Ectodermal cell (in vitro differentiated cells): ENCODE results near the gene PATZ1.
A peak's percentile ranks its signal among the peaks of the same experiment; 100 is the strongest.
"Not testable (repeated sequence)": the region's sequence is repeated elsewhere in the genome, so short reads cannot be mapped to it uniquely, and the experiment has no call there.

Experiments used
- H3K27ac ChIP-seq: 2 replicates; pipeline ENCODE4 v1.7.0; 2013; ENCODE audit warnings: mild to moderate bottlenecking, low read depth, low read length; ENCODE audit not compliant: insufficient read depth, poor library complexity, severe bottlenecking
- H3K27me3 ChIP-seq: 2 replicates; pipeline ENCODE4 v1.7.0; 2013; ENCODE audit warnings: mild to moderate bottlenecking, low read length; ENCODE audit not compliant: insufficient read depth, control insufficient read depth, poor library complexity, severe bottlenecking
- H3K36me3 ChIP-seq: one replicate; pipeline ENCODE4 v1.7.0; 2013; ENCODE audit warnings: low read length; ENCODE audit not compliant: control insufficient read depth, insufficient read depth
- H3K4me1 ChIP-seq: one replicate; pipeline ENCODE4 v1.7.0; 2013; ENCODE audit warnings: low read length; ENCODE audit not compliant: control insufficient read depth, insufficient read depth
- H3K4me3 ChIP-seq: 2 replicates; pipeline ENCODE4 v1.7.0; 2013; ENCODE audit warnings: low read depth, low read length, control low read depth; ENCODE audit not compliant: insufficient read depth
- H3K9me3 ChIP-seq: 2 replicates; pipeline ENCODE4 v1.7.0; 2013; ENCODE audit warnings: mild to moderate bottlenecking, low read length, moderate library complexity; ENCODE audit not compliant: control insufficient read depth
- WGBS, 2 experiments: methylation state at CpG; one replicate each; pipeline ENCODE4 v1.1.7; 2013; ENCODE audit warnings: missing lambda C conversion rate in 2 of 2; 5-methylcytosine and 5-hydroxymethylcytosine counted together

Gene PATZ1

DNA sequence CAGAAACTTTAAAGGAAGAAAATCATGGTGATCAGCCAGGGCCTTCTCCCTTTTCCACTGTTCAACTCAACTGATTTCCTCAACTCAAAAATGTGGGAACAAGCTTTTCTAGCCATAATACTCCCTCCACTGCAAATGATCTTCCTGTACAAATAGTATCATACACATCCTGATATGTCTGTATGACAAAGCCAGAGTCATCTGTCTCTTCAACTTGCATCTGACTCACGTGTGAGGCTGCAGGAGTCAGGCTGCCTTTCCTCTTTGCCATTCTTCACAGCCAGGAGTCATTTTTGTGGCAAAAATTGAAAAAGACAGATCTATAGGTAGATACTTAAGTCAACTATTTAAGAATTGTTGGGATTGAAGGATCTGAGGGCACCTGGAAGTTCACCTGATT lies 13.3 kb downstream of the PATZ1 start:
- H3K27me3 ChIP-seq, result no peaks in the 10 kb centered on the region
- H3K36me3 ChIP-seq, result peaks cover 63% of the 10 kb centered on the region
- no peak overlapping the region for H3K27ac ChIP-seq
- 92 to 97% methylated on average over 1 of the region's 1 CpG for WGBS, 2 experiments
- no peaks in the 10 kb centered on the region for H3K4me1 ChIP-seq
- H3K4me3 ChIP-seq, result no peak overlapping the region
- no peaks in the 10 kb centered on the region for H3K9me3 ChIP-seq

DNA sequence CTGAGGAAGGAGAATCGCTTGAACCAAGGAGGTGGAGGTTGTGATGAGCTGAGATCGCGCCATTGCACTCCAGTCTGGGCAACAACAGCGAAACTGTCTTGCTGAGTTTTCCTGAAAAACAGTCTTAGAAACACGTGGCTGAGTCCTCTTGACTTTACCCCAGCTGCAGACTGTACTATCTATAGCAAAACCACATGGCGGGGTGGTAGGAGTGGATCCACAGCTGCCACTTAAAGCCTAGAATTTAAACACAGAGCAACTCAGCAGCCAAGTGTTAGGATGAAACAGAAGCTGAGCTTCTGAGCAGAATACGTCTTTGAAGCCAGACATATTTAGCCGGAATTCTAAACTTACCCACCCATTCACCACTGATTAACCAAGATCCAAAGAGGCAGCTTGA lies 14.1 kb downstream of the PATZ1 start:
- Histone ChIP-seq H3K27me3 (no peaks in the 10 kb centered on the region), H3K4me3 (no peak overlapping the region), H3K27ac (no peak overlapping the region), H3K9me3 (no peaks in the 10 kb centered on the region), H3K36me3 (peaks cover 65% of the 10 kb centered on the region), H3K4me1 (no peaks in the 10 kb centered on the region)
- WGBS, 2 experiments, result 95% methylated on average over 8 of the region's 8 CpGs

DNA sequence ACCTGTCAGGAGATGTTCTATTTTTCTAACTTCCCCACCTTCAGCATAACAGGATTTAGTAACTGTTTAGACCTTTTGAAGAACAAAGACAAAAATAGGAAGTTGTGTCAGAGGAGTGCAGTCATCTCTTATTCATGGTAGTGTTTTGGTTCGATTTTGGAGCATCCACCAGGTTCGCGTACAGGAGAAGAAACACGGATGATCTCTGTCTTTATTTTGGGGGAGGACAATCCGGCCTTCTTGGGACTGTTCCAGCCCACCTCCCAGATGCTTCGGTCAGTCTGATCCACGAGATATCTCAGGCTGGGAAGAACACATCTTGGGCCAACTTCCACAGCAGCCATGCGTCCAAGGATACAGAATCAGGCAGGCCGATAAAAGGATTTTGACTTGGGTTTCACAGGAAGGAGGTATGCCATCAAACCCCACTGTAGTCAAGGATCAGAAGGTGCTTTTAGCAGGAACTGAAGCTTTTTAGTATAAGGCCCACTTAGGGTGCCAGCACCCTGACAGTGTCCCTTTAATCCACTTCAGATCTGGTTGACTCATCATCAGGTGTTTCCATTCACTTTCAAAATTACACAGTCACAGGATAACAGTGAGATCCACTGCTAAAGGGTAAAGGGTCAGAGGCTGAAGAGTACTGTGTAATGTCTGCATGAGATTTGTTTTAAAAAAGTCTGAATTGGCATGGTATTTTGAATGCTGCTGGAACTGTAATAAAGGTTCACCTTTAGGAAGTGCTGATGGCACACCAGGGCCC lies 16.5 kb downstream of the PATZ1 start:
- no peaks in the 10 kb centered on the region for H3K27me3 ChIP-seq
- no peaks in the 10 kb centered on the region for H3K4me1 ChIP-seq
- H3K4me3 ChIP-seq, result no peak overlapping the region
- 85 to 86% methylated on average over 9 of the region's 9 CpGs for WGBS, 2 experiments
- no peaks in the 10 kb centered on the region for H3K9me3 ChIP-seq
- H3K27ac ChIP-seq, result no peak overlapping the region
- peaks cover 66% of the 10 kb centered on the region for H3K36me3 ChIP-seq

DNA sequence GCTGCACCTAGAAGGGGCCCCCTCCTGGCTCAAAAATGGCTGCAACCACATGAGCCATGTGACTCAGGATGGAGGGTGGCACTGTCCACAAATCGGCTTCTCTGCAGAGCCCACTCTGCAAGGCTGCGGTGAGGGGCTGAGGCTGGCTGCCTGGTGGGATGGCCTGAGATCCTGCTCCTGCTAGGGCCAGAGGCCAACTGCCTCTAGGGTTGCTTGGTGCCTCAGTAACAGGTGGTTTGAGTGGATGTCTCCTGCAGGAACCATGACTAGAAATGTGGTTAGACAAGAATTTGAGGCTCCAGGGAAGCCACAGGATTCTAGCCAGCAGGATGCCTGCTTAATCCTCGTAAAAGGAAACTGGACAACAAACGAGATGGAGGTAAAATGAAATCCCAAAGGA lies 17.1 kb downstream of the PATZ1 start:
- peaks cover 60% of the 10 kb centered on the region for H3K36me3 ChIP-seq
- no peak overlapping the region for H3K27ac ChIP-seq
- H3K4me3 ChIP-seq, result no peak overlapping the region
- H3K9me3 ChIP-seq, result no peaks in the 10 kb centered on the region
- H3K27me3 ChIP-seq, result no peaks in the 10 kb centered on the region
- no peaks in the 10 kb centered on the region for H3K4me1 ChIP-seq
- WGBS, 2 experiments, result 80 to 90% methylated on average over 4 of the region's 4 CpGs

DNA sequence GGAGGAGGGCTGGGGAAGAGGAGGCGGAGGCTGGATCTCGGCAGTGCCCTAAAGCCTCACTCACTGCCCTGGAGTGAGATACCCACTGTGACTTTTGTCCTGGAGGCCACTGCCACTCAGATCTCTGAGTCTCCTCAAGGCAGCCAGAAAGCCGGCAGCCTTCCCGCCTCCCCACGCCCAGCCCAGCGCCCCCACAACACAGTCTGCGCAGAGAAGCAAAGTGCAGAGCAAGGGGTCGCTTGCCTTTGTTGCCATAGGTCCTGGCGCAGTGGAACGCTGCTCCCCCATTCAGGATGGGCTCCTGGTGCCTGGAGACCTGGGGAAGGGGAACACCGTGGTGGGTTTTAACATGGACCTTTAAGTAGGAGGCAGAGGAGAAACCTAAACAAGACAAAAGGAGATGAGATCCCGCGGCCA lies 17.6 kb downstream of the PATZ1 start:
- H3K27me3 ChIP-seq, result no peaks in the 10 kb centered on the region
- peaks cover 56% of the 10 kb centered on the region for H3K36me3 ChIP-seq
- 89 to 93% methylated on average over 13 of the region's 13 CpGs for WGBS, 2 experiments
- H3K4me1 ChIP-seq, result no peaks in the 10 kb centered on the region
- no peaks in the 10 kb centered on the region for H3K9me3 ChIP-seq
- H3K4me3 ChIP-seq, result no peak overlapping the region
- H3K27ac ChIP-seq, result peak overlapping the region; percentile 3

DNA sequence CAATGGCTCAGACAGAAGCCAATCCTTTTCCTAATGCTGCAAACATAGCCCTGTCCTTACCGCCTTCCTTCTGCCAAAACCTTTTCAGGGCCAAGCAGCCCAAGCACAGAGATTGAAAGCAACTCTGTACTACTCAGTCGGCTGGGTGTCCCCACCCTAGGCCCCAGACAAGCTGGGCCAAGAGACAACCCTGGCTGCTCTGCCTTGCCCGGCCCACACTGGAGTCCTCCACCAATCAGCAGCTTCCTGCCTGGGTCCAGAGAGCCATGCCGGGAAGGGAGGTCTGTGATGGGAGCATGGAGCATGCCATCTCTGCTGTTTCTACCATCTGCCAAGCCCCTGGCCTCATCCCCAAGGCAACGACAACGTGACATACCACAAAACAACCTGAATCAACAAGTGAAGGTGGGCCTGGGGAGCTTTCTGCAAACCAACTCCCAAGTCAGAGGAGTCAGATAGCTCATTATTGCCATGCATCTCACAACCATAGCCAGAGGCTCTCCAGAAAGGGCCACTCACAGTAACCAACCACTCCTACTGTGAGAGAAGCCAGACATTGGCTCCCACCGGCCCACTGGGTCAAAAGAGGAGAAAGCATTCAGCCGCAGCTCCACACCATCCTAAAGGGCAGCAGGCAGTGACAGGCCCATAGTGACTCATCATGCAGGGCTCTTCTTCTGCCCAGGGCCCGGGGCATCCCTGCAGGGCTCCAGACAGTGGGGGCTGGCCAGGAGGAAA lies 18.2 kb downstream of the PATZ1 start:
- Histone ChIP-seq H3K27ac (peak overlapping the region; percentile 3), H3K36me3 (peaks cover 50% of the 10 kb centered on the region), H3K4me3 (no peak overlapping the region), H3K4me1 (no peaks in the 10 kb centered on the region), H3K9me3 (no peaks in the 10 kb centered on the region), H3K27me3 (no peaks in the 10 kb centered on the region)
- 87 to 89% methylated on average over 9 of the region's 9 CpGs for WGBS, 2 experiments

DNA sequence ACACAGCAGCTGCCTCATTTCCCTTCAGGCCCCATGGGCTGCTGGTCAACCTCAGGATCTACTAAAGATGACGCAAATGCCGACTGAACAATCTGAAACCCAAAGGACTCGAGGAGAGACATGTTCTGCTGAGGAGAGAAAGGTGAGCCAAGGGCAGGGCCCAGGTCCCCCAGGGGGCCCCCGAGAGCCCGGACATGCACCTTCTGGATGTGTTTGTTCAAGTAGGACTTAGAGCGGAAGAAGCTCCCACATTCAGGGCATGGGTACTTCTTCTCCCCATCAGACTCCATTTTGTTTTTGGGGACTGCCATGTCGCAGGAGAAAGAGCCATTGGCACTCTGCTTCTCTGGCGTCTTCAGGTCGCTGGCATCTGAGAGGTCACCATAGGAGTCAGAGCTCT lies 19.3 kb downstream of the PATZ1 start:
- H3K27me3 ChIP-seq, result no peaks in the 10 kb centered on the region
- no peak overlapping the region for H3K4me3 ChIP-seq
- 95 to 97% methylated on average over 9 of the region's 9 CpGs for whole genome bisulfite sequencing, 2 experiments
- no peaks in the 10 kb centered on the region for H3K9me3 ChIP-seq
- H3K27ac ChIP-seq, result no peak overlapping the region
- H3K36me3 ChIP-seq, result peaks cover 40% of the 10 kb centered on the region
- H3K4me1 ChIP-seq, result no peaks in the 10 kb centered on the region

DNA sequence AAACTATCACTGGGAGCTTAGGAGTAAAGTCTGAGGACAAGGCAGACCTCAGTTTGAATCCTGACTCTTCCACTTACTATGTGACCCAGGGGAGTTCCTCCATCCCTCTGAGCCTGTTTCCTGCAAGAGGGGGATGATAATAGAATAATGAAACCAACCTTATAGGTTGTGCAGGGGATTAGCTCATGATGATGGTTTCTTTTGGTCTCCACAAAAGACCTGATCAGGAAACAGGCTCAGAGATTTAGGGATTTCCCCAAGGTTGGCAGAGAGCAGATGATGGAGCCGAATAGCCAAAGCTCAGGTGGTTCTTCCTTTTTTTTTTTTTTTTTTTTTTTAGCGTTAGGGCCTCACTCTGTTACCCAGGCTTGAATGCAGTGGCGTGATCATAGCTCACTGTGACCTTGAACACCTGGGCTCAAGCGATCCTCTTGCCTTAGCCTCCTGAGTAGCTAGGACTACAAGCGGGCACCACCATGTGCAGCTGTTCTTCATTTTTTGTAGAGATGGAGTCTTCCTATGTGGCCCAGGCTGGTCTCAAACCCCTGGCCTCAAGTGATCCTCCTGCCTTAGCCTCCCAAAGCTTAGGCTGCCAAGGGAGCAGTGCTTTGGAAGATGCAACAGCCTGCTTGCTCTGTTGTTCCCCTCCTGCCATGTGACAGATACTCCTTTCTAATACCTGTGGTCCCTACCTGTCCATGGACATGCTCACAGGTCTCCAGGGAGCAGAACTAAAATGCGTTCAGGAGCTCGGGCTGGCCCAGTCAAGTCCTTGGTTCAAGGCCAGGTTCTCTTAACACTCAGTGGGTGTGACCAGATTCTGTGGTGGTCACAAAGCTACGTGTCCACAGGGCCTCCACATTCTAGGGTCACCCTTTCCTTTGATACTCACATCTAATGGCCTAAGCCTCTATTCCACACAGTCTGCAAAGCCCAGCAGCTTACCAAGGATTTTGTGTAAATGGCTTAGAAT lies 22.3 kb downstream of the PATZ1 start:
- H3K4me3 ChIP-seq, result no peak overlapping the region
- 94 to 95% methylated on average over 8 of the region's 8 CpGs for WGBS, 2 experiments
- no peak overlapping the region for H3K27ac ChIP-seq
- H3K27me3 ChIP-seq, result no peaks in the 10 kb centered on the region
- no peaks in the 10 kb centered on the region for H3K9me3 ChIP-seq
- no peaks in the 10 kb centered on the region for H3K4me1 ChIP-seq
- H3K36me3 ChIP-seq, result peaks cover 28% of the 10 kb centered on the region

DNA sequence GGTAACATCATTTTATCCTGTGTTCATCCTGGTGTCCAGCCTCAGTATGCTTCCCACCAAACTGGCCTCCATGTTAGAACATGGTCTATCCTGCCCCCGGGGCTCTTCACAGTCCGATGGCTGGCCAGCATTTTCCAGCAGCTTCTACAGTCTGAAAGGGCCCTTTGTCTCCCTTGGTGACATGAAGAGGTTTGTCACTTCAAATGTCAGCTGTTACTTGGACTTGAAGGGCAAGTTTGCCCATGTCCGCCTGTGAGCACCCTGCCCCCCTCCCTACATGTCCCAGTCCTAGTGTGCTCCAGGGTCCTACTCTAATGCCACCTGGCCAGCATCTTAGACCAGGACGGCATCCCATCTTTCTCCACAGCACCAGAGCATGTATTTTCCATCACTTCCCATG lies 24.7 kb downstream of the PATZ1 start:
- H3K9me3 ChIP-seq, result no peaks in the 10 kb centered on the region
- no peaks in the 10 kb centered on the region for H3K27me3 ChIP-seq
- 92% methylated on average over 4 of the region's 4 CpGs for WGBS, 2 experiments
- no peak overlapping the region for H3K4me3 ChIP-seq
- no peak overlapping the region for H3K27ac ChIP-seq
- H3K4me1 ChIP-seq, result no peaks in the 10 kb centered on the region
- H3K36me3 ChIP-seq, result peaks cover 12% of the 10 kb centered on the region

DNA sequence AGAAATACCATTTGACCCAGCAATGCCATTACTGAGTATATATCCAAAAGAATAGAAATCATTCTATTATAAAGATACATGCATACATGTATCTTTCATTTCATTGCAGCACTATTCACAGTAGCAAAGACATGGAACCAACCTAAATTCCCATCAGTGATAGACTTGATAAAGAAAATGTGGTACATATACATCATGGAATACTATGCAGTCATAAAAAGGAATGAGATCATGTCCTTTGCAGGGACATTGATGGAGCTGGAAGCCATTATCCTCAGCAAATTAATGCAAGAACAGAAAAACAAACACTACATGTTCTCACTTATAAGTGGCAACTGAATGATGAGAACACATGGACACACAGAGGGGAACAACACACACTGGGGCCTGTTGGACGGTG lies 31.9 kb downstream of the PATZ1 start:
- H3K36me3 ChIP-seq, result not testable (repeated sequence)

More for the DNA sequence above, 31.9 kb downstream of the PATZ1 start:
- not testable (repeated sequence) for H3K4me3 ChIP-seq, H3K27ac ChIP-seq, H3K27me3 ChIP-seq, H3K9me3 ChIP-seq, H3K4me1 ChIP-seq
- WGBS, 2 experiments, result 95 to 97% methylated on average over 1 of the region's 1 CpG
